Activated CD8-positive, alpha-beta T cell treated with anti-CD3 and anti-CD28 coated beads for 36 hours (primary cell): ENCODE data around the gene SNAPC2. TPM values are rescaled to one million over a fixed set of nuclear protein-coding genes. Genes with fewer than 3 reads are reported as not detected.

Experiments
- ATAC-seq: fragments of 200-7000 bp; cut with Tn5 transposase; one replicate; pipeline ENCODE4 v1.10.0; 2021; ENCODE audit warnings: mild to moderate bottlenecking, moderate library complexity
- CTCF ChIA-PET: fragments of 350-600 bp; sonication (Branson Sonifier 250); formaldehyde crosslinking; loops from one replicate; lab custom pipeline; 2021; ENCODE audit warnings: antibody characterized with exemption; lab: Charles Lee
- POLR2A ChIA-PET: fragments of 350-600 bp; sonication (Branson Sonifier 250); formaldehyde crosslinking; loops from one replicate; lab custom pipeline; 2021; ENCODE audit warnings: antibody characterized with exemption; lab: Charles Lee
- DNase-seq: peaks from one replicate; pipeline ENCODE4 v3.0.0-alpha.2; 2020
- H3K27ac Mint-ChIP-seq: one replicate; pipeline ENCODE4 v1.8.0; 2021; ENCODE audit warnings: mild to moderate bottlenecking, mixed read lengths
- H3K27me3 Mint-ChIP-seq: one replicate; pipeline ENCODE4 v1.8.0; 2021; ENCODE audit warnings: mixed read lengths
- H3K36me3 Mint-ChIP-seq: one replicate; pipeline ENCODE4 v1.8.0; 2021; ENCODE audit warnings: low read depth, mixed read lengths
- H3K4me1 Mint-ChIP-seq: one replicate; pipeline ENCODE4 v1.8.0; 2021; ENCODE audit warnings: low read depth, mixed read lengths
- H3K4me3 Mint-ChIP-seq: one replicate; pipeline ENCODE4 v1.8.0; 2021; ENCODE audit warnings: mild to moderate bottlenecking, moderate library complexity, mixed read lengths
- H3K9me3 Mint-ChIP-seq: one replicate; pipeline ENCODE4 v1.8.0; 2021; ENCODE audit warnings: mixed read lengths
- intact Hi-C: fragments of 100-400 bp; cut with micrococcal nuclease; formaldehyde crosslinking; loops from one replicate; pipeline ENCODE4 v1.10.0; 2022
- total RNA-seq, 2 experiments: library from RNA; stranded (reverse); gene quantifications; one replicate each; pipeline ENCODE4 v1.2.3, GENCODE V29; 2021
- TF ChIP-seq, protein P1 (sequence below): fragments of 200-600 bp; IDR thresholded peaks from one replicate; pipeline ENCODE4 v1.8.0; 2022; ENCODE audit warnings: antibody characterized with exemption, mild to moderate bottlenecking

Gene SNAPC2
- total RNA-seq, 2 experiments from 2014 or later: 16.0 to 18.2 TPM

DNA sequence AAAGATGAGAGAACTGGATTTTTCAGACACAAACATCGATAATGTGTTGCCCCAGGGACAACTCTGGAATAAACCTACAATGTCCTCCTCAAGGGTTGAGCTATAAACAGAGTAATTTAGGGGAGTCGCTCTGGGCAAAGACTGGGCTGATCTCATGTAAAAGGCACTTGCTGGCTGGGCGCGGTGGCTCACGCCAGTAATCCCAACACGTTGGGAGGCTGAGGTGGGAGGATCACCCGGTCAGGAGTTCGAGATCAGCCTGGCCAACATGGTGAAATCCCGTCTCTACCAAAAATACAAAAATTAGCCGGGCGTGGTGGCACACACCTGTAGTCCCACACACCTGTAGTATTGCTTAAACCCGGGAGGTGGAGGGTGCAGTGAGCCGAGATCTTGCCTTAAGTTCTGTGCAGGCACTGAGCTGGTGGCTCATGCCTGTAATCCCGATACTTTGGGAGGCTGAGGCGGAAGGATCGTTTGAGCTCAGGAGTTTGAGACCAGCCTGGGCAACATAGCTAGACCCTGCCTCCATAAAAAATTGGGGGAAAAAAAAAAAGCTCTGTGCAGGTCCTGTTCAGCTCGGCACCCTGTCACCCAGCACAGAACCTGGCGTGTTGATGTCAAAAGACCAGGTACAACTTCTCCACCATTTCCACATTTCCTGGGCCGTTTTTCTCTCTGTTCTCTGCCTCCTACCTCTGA is 21.9 kb downstream of the SNAPC2 start:
- ATAC-seq (no peak), DNase-seq (no peak)
- peak overlapping the region; percentile 97 for H3K4me3 Mint-ChIP-seq
- intact Hi-C loops: loop anchor here (10.0 kb wide), 2 partner anchors 63 to 303 kb away; partner anchors contain the start of gene ELAVL1
- peaks cover 23% of the 10 kb centered on the region for H3K36me3 Mint-ChIP-seq
- ChIA-PET CTCF (interaction anchor here (0.9 to 1.5 kb wide), 4 partner anchors 9 to 60 kb away, joined by 3 read pairs; no protein-coding TSS in a partner anchor), POLR2A (interaction anchor here (3.4 to 6.7 kb wide), 3 partner anchors 13 to 25 kb away, joined by 14 to 81 read pairs (median 38); partner anchors contain the start of genes CTXN1 and SNAPC2)
- H3K27ac Mint-ChIP-seq: no peak overlapping the region
- no peaks in the 10 kb centered on the region for H3K27me3 Mint-ChIP-seq
- no peaks in the 10 kb centered on the region for H3K9me3 Mint-ChIP-seq
- peaks cover 42% of the 10 kb centered on the region for H3K4me1 Mint-ChIP-seq
- TF ChIP-seq, protein P1, sequence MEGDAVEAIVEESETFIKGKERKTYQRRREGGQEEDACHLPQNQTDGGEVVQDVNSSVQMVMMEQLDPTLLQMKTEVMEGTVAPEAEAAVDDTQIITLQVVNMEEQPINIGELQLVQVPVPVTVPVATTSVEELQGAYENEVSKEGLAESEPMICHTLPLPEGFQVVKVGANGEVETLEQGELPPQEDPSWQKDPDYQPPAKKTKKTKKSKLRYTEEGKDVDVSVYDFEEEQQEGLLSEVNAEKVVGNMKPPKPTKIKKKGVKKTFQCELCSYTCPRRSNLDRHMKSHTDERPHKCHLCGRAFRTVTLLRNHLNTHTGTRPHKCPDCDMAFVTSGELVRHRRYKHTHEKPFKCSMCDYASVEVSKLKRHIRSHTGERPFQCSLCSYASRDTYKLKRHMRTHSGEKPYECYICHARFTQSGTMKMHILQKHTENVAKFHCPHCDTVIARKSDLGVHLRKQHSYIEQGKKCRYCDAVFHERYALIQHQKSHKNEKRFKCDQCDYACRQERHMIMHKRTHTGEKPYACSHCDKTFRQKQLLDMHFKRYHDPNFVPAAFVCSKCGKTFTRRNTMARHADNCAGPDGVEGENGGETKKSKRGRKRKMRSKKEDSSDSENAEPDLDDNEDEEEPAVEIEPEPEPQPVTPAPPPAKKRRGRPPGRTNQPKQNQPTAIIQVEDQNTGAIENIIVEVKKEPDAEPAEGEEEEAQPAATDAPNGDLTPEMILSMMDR: no peak

DNA sequence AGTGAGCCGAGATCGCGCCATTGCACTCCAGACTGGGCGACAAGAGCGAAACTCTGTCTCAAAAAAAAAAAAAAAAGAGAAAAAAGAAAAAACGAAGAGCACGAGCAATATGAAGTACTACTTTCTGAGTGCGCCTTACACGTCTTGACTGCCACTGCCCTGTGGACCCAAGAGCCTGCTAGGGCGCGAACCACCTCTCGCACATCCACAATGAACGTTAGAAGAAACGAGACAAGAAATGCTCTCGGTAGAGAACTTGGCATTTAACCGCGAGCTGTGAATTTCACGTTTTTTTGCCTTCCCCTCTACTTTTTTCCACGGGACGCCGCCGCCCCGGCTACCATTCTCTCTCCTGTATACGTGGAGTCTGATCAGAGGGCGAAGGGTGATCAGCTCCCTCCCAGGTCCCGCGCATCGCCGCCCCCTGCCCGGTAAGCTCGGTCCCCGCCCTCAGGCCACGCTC is 22.9 kb downstream of the SNAPC2 start:
- peaks cover 20% of the 10 kb centered on the region for H3K36me3 Mint-ChIP-seq
- peak; percentile 5 for ATAC-seq
- TF ChIP-seq, protein P1: no peak
- peak overlapping the region; percentile 98 for H3K27ac Mint-ChIP-seq
- intact Hi-C loops: loop anchor here (10.0 kb wide), 2 partner anchors 62 to 302 kb away; partner anchors contain the start of gene ELAVL1
- POLR2A ChIA-PET: interaction anchor here (0.6 to 6.7 kb wide), 13 partner anchors 9 to 313 kb away, joined by 3 to 81 read pairs (median 5); partner anchors contain the start of genes CTXN1, ELAVL1, SNAPC2 and TGFBR3L
- peak overlapping the region; percentile 97 for H3K4me3 Mint-ChIP-seq
- DNase-seq: no peak
- H3K9me3 Mint-ChIP-seq: no peaks in the 10 kb centered on the region
- CTCF ChIA-PET: interaction anchor here (0.8 to 3.3 kb wide), 14 partner anchors 10 to 311 kb away, joined by 3 to 31 read pairs (median 4); partner anchors contain the start of genes MAP2K7 and SNAPC2
- no peaks in the 10 kb centered on the region for H3K27me3 Mint-ChIP-seq
- H3K4me1 Mint-ChIP-seq: peaks cover 46% of the 10 kb centered on the region

DNA sequence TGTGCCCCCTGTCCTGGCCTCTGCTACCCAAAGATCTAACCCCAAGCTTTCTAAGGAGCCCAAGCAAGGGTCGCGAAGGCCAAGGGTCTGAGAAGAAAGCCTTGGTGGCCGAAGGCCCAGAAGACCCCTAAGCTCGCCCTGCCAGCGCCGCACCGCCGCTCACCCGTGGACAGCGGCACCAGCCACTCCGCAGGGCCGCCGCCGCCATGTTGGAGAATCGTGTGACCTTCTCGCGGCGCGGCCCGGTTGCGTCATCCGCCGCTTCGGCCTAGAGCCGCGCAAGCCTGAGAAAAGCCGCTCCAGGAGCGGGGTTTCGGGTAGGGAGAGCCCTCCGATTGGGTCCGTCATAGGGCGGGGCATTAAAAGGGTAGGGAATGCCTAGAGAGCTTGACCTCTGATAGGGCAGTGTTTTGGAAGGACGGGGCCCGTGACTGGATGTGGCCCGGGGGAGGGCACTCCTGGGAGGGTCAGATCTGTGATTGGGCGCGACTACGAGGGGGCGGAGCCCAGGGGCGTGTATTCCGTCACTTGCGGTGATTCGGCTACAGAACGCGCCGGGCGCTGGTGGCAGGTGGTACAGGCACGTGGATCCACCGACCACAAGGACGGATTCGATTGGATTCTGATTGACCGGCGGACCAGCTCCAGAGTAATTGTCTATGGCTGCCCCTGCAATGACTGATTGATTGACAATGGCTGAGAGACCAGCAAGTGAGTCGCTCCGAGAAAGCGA is 23.5 kb downstream of the SNAPC2 start, which contains the start of gene TIMM44:
Gene TIMM44, minus strand, starts transcription at position 223 of the 733 bp plus-strand sequence. Its CDS starts 15 bp downstream, at position 208.
- ATAC-seq (peak; percentile 99), DNase-seq (peak; percentile 99)
- ChIA-PET POLR2A (interaction anchor here (0.6 to 6.7 kb wide), 20 partner anchors 8 to 544 kb away, joined by 3 to 81 read pairs (median 4); partner anchors contain the start of genes CTXN1, ELAVL1, SNAPC2 and TGFBR3L), CTCF (interaction anchor here (0.8 to 3.3 kb wide), 25 partner anchors 8 to 312 kb away, joined by 3 to 31 read pairs (median 4); partner anchors contain the start of genes ELAVL1, MAP2K7 and SNAPC2)
- TF ChIP-seq, protein P1: no peak
- Mint-ChIP-seq H3K9me3 (no peaks in the 10 kb centered on the region), H3K27ac (peak within 1 kb of the TSS; percentile 98), H3K36me3 (peaks cover 20% of the 10 kb centered on the region), H3K27me3 (no peaks in the 10 kb centered on the region), H3K4me3 (peak within 1 kb of the TSS; percentile 97), H3K4me1 (peaks cover 47% of the 10 kb centered on the region)
- intact Hi-C loops: loop anchor here (10.0 kb wide), 2 partner anchors 61 to 301 kb away; partner anchors contain the start of gene ELAVL1

- Mint-ChIP-seq H3K9me3 (no peaks in the 10 kb centered on the region), H3K36me3 (peaks cover 16% of the 10 kb centered on the region), H3K4me3 (peak overlapping the region; percentile 97), H3K4me1 (peaks cover 44% of the 10 kb centered on the region), H3K27ac (peak overlapping the region; percentile 98), H3K27me3 (no peaks in the 10 kb centered on the region)
- DNase-seq (peak; percentile 96), ATAC-seq (peak; percentile 48)
- ChIA-PET CTCF (interaction anchor here (0.8 to 3.3 kb wide), 27 partner anchors 9 to 311 kb away, joined by 3 to 31 read pairs (median 5); partner anchors contain the start of genes ELAVL1 and SNAPC2), POLR2A (interaction anchor here (0.6 to 6.7 kb wide), 18 partner anchors 9 to 543 kb away, joined by 3 to 81 read pairs (median 4); partner anchors contain the start of genes CTXN1, ELAVL1 and SNAPC2)
- intact Hi-C loops: loop anchor here (10.0 kb wide), 2 partner anchors 61 to 301 kb away; partner anchors contain the start of gene ELAVL1
- TF ChIP-seq, protein P1: peak; percentile 92
Measured at GRCh38 chr19:7944177-7944761, 24.1 kb downstream of the SNAPC2 start.
